ENCODE results near the gene DLG4. TPM values are rescaled to one million over a fixed set of nuclear protein-coding genes. Genes with fewer than 3 reads are reported as not detected.

Gene DLG4
- total RNA-seq, 1 donor = 11.9 TPM

DNA sequence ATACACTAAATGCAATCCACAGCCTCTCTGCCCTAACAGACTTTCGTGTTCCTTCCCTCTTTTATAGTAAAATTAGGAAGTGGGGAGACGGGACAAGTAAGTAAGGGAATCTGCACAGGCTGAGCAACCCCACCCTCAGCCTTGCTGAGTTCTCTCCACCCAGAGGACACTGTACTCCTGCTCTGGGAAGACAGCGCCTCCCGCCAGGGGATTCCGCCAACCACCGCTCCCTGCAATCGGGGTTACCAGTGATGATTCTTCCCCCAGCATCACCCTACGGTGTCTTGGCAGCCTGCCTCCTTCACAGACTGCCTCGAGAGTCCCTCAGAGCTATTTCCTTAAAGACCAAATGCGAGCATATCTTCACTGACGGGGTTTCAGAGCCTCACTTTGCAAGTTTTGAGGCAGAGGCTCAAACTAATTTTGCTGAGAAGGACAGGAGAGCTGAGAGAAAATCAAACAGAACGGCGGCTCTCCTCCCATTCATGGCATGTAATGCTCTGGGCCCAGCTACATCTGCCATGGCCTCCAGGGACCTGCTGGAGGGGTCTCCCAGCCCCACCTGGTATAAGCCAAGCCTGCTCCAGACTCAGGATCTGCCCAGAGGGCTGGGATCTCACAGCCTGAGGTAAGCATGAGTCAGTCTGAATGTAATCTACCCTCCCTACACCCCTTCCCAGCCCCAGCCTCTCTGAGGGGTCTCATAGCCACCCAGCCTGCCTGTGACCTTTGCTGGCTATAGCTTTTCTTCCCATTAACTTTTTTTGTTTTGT is 82.3 kb downstream of the DLG4 start:
- DNase-seq (ENCODE audit: low read depth) = no peak
- no peak overlapping the region for H3K4me3 ChIP-seq (ENCODE audit: low read depth, low read length)
- TF ChIP-seq CTCF (IDR thresholded peaks at IDR 0.05; ENCODE audit: insufficient read depth, low read length) = no peak

Small RNA genes within 50 kb of the gene (small RNA-seq; reads per million reads assigned to genes)
- gene AC120057.4 (not detected), gene MIR324 (263 reads per million, percentile 98 among the genes with 10 or more reads in this experiment), gene RF00019 (not detected)

Other genes with a start within 250 kb of the DLG4 start
- 0.65 TPM in 1 of 2 replicates, not detected in the other for gene ALOX12, start 223.8 kb downstream of the DLG4 start, total RNA-seq (ENCODE audit: low replicate concordance)
- 9.3 and 90.7 TPM in 2 replicates for gene RNASEK, start 207.2 kb downstream of the DLG4 start, total RNA-seq (ENCODE audit: low replicate concordance)
- gene BCL6B, start 196.8 kb downstream of the DLG4 start, total RNA-seq (ENCODE audit: low replicate concordance) = 0.41 and 0.45 TPM in 2 replicates
- gene SLC16A13, start 183.8 kb downstream of the DLG4 start, total RNA-seq (ENCODE audit: low replicate concordance) = 0.72 and 3.1 TPM in 2 replicates
- 0.27 and 2.4 TPM in 2 replicates for gene SLC16A11, start 175.7 kb downstream of the DLG4 start, total RNA-seq (ENCODE audit: low replicate concordance)
- gene CLEC10A, start 139.6 kb downstream of the DLG4 start, total RNA-seq (ENCODE audit: low replicate concordance) = not detected in 2 replicates
- gene ASGR2, start 105.0 kb downstream of the DLG4 start, total RNA-seq (ENCODE audit: low replicate concordance) = not detected in 2 replicates
- 0.09 and 2.8 TPM in 2 replicates for gene ASGR1, start 40.5 kb downstream of the DLG4 start, total RNA-seq (ENCODE audit: low replicate concordance)
- gene ACADVL, start 102 bp upstream of the DLG4 start, total RNA-seq (ENCODE audit: low replicate concordance) = 136 and 210 TPM in 2 replicates
- gene DVL2, start 14.7 kb upstream of the DLG4 start, total RNA-seq (ENCODE audit: low replicate concordance) = 67.7 and 102 TPM in 2 replicates
- gene PHF23, start 19.6 kb upstream of the DLG4 start, total RNA-seq (ENCODE audit: low replicate concordance) = 26.7 and 40.3 TPM in 2 replicates
- gene GABARAP, start 22.6 kb upstream of the DLG4 start, total RNA-seq (ENCODE audit: low replicate concordance) = 293 and 420 TPM in 2 replicates
- 15.3 and 41.2 TPM in 2 replicates for gene CTDNEP1, start 31.9 kb upstream of the DLG4 start, total RNA-seq (ENCODE audit: low replicate concordance)
- 31.6 and 35.6 TPM in 2 replicates for gene ELP5, start 32.4 kb upstream of the DLG4 start, total RNA-seq (ENCODE audit: low replicate concordance)
- gene CLDN7, start 42.6 kb upstream of the DLG4 start, total RNA-seq (ENCODE audit: low replicate concordance) = 3.0 TPM in 1 of 2 replicates, not detected in the other
- gene SLC2A4, start 61.9 kb upstream of the DLG4 start, total RNA-seq (ENCODE audit: low replicate concordance) = 0.18 TPM in 1 of 2 replicates, not detected in the other
- gene YBX2, start 74.8 kb upstream of the DLG4 start, total RNA-seq (ENCODE audit: low replicate concordance) = not detected in 2 replicates
- 78.3 and 1,006 TPM in 2 replicates for gene EIF5A, start 87.8 kb upstream of the DLG4 start, total RNA-seq (ENCODE audit: low replicate concordance)
- gene GPS2, start 95.5 kb upstream of the DLG4 start, total RNA-seq (ENCODE audit: low replicate concordance) = 28.4 and 69.1 TPM in 2 replicates
- 17.4 and 17.7 TPM in 2 replicates for gene NEURL4, start 109.5 kb upstream of the DLG4 start, total RNA-seq (ENCODE audit: low replicate concordance)
- 0.72 TPM in 1 of 2 replicates, not detected in the other for gene ACAP1, start 116.7 kb upstream of the DLG4 start, total RNA-seq (ENCODE audit: low replicate concordance)
- gene KCTD11, start 132.3 kb upstream of the DLG4 start, total RNA-seq (ENCODE audit: low replicate concordance) = 6.1 and 6.9 TPM in 2 replicates
- not detected in 2 replicates for gene TMEM95, start 135.3 kb upstream of the DLG4 start, total RNA-seq (ENCODE audit: low replicate concordance)
- under 0.01 TPM in 1 of 2 replicates, not detected in the other for gene TNK1, start 161.3 kb upstream of the DLG4 start, total RNA-seq (ENCODE audit: low replicate concordance)
- 19.5 and 26.9 TPM in 2 replicates for gene PLSCR3, start 174.7 kb upstream of the DLG4 start, total RNA-seq (ENCODE audit: low replicate concordance)
- 21.7 and 43.7 TPM in 2 replicates for gene TMEM256, start 184.3 kb upstream of the DLG4 start, total RNA-seq (ENCODE audit: low replicate concordance)
- gene NLGN2, start 188.0 kb upstream of the DLG4 start, total RNA-seq (ENCODE audit: low replicate concordance) = 7.0 and 20.3 TPM in 2 replicates
- gene SPEM1, start 200.5 kb upstream of the DLG4 start, total RNA-seq (ENCODE audit: low replicate concordance) = not detected in 2 replicates
- gene SPEM2, start 205.8 kb upstream of the DLG4 start, total RNA-seq (ENCODE audit: low replicate concordance) = not detected in 2 replicates
- 0.25 TPM in 1 of 2 replicates, not detected in the other for gene SPEM3, start 209.0 kb upstream of the DLG4 start, total RNA-seq (ENCODE audit: low replicate concordance)
- gene TMEM102, start 215.6 kb upstream of the DLG4 start, total RNA-seq (ENCODE audit: low replicate concordance) = 1.6 and 2.2 TPM in 2 replicates
- 0.36 and 1.7 TPM in 2 replicates for gene FGF11, start 219.7 kb upstream of the DLG4 start, total RNA-seq (ENCODE audit: low replicate concordance)
- 4.7 and 6.1 TPM in 2 replicates for gene CHRNB1, start 225.2 kb upstream of the DLG4 start, total RNA-seq (ENCODE audit: low replicate concordance)

All from fibroblast of the aortic adventitia (primary cell).